ENCODE results near the gene PJVK. TPM values are rescaled to one million over a fixed set of nuclear protein-coding genes. Genes with fewer than 3 reads are reported as not detected.

PJVK gene
- polyA plus RNA-seq, 1 of the 3 experiments (the other 2 are of a cell fraction): 5.3 TPM

- no peaks in the 10 kb centered on the region for H3K9me2 ChIP-seq
- WGBS (ENCODE audit: low lambda C conversion rate): 77% methylated on average over 1 of the region's 1 CpG
- H2AFZ ChIP-seq (ENCODE audit: low read depth): no peak overlapping the region
- ChIA-PET POLR2A (no interaction called here), CTCF (interaction anchor here (1.6 kb wide), 1 partner anchor 16 kb away, joined by 7 read pairs; no protein-coding TSS in a partner anchor)
- peaks cover 63 to 64% of the 10 kb centered on the region in 2 experiments for H3K36me3 ChIP-seq (replicated peaks in 1 of 2; ENCODE audit: control insufficient read depth in 1 of 2, insufficient read depth in 2 of 2, low read length in 1 of 2)
- no peak overlapping the region for H3K4me3 ChIP-seq (ENCODE audit: low read depth in 2 of 2, low read length in 1 of 2)
- DNase-seq: no peak
- no peaks in the 10 kb centered on the region for H3K27me3 ChIP-seq (ENCODE audit: insufficient read depth)
- H3K79me2 ChIP-seq (ENCODE audit: insufficient read depth): peaks cover 7% of the 10 kb centered on the region
- no peak for TF ChIP-seq EP300 (IDR thresholded peaks at IDR 0.05; ENCODE audit: borderline replicate concordance in 1 of 2, low read depth in 1 of 2, low read length in 1 of 2)
- TF ChIP-seq, protein P1, sequence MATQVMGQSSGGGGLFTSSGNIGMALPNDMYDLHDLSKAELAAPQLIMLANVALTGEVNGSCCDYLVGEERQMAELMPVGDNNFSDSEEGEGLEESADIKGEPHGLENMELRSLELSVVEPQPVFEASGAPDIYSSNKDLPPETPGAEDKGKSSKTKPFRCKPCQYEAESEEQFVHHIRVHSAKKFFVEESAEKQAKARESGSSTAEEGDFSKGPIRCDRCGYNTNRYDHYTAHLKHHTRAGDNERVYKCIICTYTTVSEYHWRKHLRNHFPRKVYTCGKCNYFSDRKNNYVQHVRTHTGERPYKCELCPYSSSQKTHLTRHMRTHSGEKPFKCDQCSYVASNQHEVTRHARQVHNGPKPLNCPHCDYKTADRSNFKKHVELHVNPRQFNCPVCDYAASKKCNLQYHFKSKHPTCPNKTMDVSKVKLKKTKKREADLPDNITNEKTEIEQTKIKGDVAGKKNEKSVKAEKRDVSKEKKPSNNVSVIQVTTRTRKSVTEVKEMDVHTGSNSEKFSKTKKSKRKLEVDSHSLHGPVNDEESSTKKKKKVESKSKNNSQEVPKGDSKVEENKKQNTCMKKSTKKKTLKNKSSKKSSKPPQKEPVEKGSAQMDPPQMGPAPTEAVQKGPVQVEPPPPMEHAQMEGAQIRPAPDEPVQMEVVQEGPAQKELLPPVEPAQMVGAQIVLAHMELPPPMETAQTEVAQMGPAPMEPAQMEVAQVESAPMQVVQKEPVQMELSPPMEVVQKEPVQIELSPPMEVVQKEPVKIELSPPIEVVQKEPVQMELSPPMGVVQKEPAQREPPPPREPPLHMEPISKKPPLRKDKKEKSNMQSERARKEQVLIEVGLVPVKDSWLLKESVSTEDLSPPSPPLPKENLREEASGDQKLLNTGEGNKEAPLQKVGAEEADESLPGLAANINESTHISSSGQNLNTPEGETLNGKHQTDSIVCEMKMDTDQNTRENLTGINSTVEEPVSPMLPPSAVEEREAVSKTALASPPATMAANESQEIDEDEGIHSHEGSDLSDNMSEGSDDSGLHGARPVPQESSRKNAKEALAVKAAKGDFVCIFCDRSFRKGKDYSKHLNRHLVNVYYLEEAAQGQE (IDR thresholded peaks at IDR 0.05; ENCODE audit: low read depth, low read length): no peak
- H3K27ac ChIP-seq (ENCODE audit: low read depth in 2 of 2, low read length in 1 of 2): no peak overlapping the region
- H4K20me1 ChIP-seq (ENCODE audit: insufficient read depth): no peaks in the 10 kb centered on the region
- no peak overlapping the region for H3K4me2 ChIP-seq
- H3F3A ChIP-seq (replicated peaks; ENCODE audit: insufficient read depth): peaks cover 24% of the 10 kb centered on the region
- no peaks in the 10 kb centered on the region for H3K4me1 ChIP-seq (ENCODE audit: control insufficient read depth in 1 of 2, insufficient read depth in 2 of 2, low read depth in 1 of 2, low read length in 1 of 2)
- no peaks in the 10 kb centered on the region for H3K9me3 ChIP-seq
- no peak overlapping the region for H3K9ac ChIP-seq
Observed at GRCh38 chr2:178506949-178507348, 55.8 kb downstream of the PJVK start.

- no peak overlapping the region for H3K4me2 ChIP-seq
- H3K27ac ChIP-seq (ENCODE audit: low read depth in 2 of 2, low read length in 1 of 2): no peak overlapping the region
- H3K9me3 ChIP-seq: no peaks in the 10 kb centered on the region
- no peaks in the 10 kb centered on the region for H3K27me3 ChIP-seq (ENCODE audit: insufficient read depth)
- no peaks in the 10 kb centered on the region for H4K20me1 ChIP-seq (ENCODE audit: insufficient read depth)
- POLR2A ChIA-PET: no interaction called here
- peaks cover 51 to 54% of the 10 kb centered on the region in 2 experiments for H3K36me3 ChIP-seq (replicated peaks in 1 of 2; ENCODE audit: control insufficient read depth in 1 of 2, insufficient read depth in 2 of 2, low read length in 1 of 2)
- CTCF ChIA-PET: no interaction called here
- H3K4me1 ChIP-seq (ENCODE audit: control insufficient read depth in 1 of 2, insufficient read depth in 2 of 2, low read depth in 1 of 2, low read length in 1 of 2): no peaks in the 10 kb centered on the region
- 96% methylated on average over 2 of the region's 2 CpGs for WGBS (ENCODE audit: low lambda C conversion rate)
- no peak overlapping the region for H3K4me3 ChIP-seq (ENCODE audit: low read depth in 2 of 2, low read length in 1 of 2)
- H2AFZ ChIP-seq (ENCODE audit: low read depth): no peak overlapping the region
- H3K9ac ChIP-seq: no peak overlapping the region
- no peak for DNase-seq
- H3F3A ChIP-seq (replicated peaks; ENCODE audit: insufficient read depth): peaks cover 27% of the 10 kb centered on the region
- H3K9me2 ChIP-seq: no peaks in the 10 kb centered on the region
- H3K79me2 ChIP-seq (ENCODE audit: insufficient read depth): peaks cover 7% of the 10 kb centered on the region
- TF ChIP-seq FOXJ3 (CRISPR knock-in tag; IDR thresholded peaks at IDR 0.05): no peak
- TF ChIP-seq FOXM1 (IDR thresholded peaks at IDR 0.05; ENCODE audit: low read depth): no peak
- no peak for TF ChIP-seq CTCF (IDR thresholded peaks at IDR 0.05)
- TF ChIP-seq, protein P1 (IDR thresholded peaks at IDR 0.05; ENCODE audit: low read depth, low read length): no peak
- TF ChIP-seq ELF1 (IDR thresholded peaks at IDR 0.05): no peak
- no peak for TF ChIP-seq MXI1 (IDR thresholded peaks at IDR 0.05; ENCODE audit: low read depth, low read length)
- TF ChIP-seq USF1 (IDR thresholded peaks at IDR 0.05; ENCODE audit: borderline replicate concordance, low read depth): no peak
- TF ChIP-seq NRF1 (IDR thresholded peaks at IDR 0.05; ENCODE audit: low read depth, low read length): no peak
- no peak for TF ChIP-seq NFIC (IDR thresholded peaks at IDR 0.05; ENCODE audit: borderline replicate concordance)
- TF ChIP-seq ZBTB33 (IDR thresholded peaks at IDR 0.05; ENCODE audit: borderline replicate concordance, low read depth): no peak
- no peak for TF ChIP-seq SMC3 (IDR thresholded peaks at IDR 0.05; ENCODE audit: low read depth, low read length)
- TF ChIP-seq GABPA (IDR thresholded peaks at IDR 0.05; ENCODE audit: low read depth): no peak
- TF ChIP-seq, protein P2, sequence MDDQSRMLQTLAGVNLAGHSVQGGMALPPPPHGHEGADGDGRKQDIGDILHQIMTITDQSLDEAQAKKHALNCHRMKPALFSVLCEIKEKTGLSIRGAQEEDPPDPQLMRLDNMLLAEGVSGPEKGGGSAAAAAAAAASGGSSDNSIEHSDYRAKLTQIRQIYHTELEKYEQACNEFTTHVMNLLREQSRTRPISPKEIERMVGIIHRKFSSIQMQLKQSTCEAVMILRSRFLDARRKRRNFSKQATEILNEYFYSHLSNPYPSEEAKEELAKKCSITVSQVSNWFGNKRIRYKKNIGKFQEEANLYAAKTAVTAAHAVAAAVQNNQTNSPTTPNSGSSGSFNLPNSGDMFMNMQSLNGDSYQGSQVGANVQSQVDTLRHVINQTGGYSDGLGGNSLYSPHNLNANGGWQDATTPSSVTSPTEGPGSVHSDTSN (IDR thresholded peaks at IDR 0.05): no peak
Observed at GRCh38 chr2:178508646-178509045, 57.5 kb downstream of the PJVK start.

Data from SK-N-SH (cell line).